Measurements from ENCODE around the gene CALHM5. TPM values are rescaled to one million over a fixed set of nuclear protein-coding genes. Genes with fewer than 3 reads are reported as not detected.

The CALHM5 gene
- total RNA-seq = 0.31 TPM

GRCh38 chr6:116511424-116512110 lies at the start of gene CALHM5:
Gene CALHM5, plus strand, starts transcription at chr6:116511639. Its CDS starts 58 bp downstream, at chr6:116511697.

GRCh38 chr6:116545651-116546050 lies 34.2 kb downstream of the CALHM5 start, which contains the start of gene TRAPPC3L:
Gene TRAPPC3L, minus strand, starts transcription at chr6:116545684. Its CDS starts 170 bp downstream, at chr6:116545514.

GRCh38 chr6:116553451-116553850 lies 42.0 kb downstream of the CALHM5 start, which contains the start of gene CALHM4:
Gene CALHM4, plus strand, starts transcription at chr6:116553751. Its CDS starts 43 bp downstream, at chr6:116553794.

GRCh38 chr6:116570856-116571682 lies 59.6 kb downstream of the CALHM5 start, which contains the start of gene RWDD1:
Gene RWDD1, plus strand, starts transcription at chr6:116571504. Its CDS starts 79 bp downstream, at chr6:116571583.

Other genes with a start within 250 kb of the CALHM5 start
- 108 TPM for gene TSPYL1, start 231.7 kb upstream of the CALHM5 start, total RNA-seq
- 38.2 TPM for gene DSE, start 140.7 kb upstream of the CALHM5 start, total RNA-seq
- not detected for gene CALHM6, start 50.3 kb upstream of the CALHM5 start, total RNA-seq
- gene TRAPPC3L, start 34.0 kb downstream of the CALHM5 start, total RNA-seq = not detected
- gene CALHM4, start 42.1 kb downstream of the CALHM5 start, total RNA-seq = not detected
- 29.1 TPM for gene RWDD1, start 59.9 kb downstream of the CALHM5 start, total RNA-seq
- 2.5 TPM for gene RSPH4A, start 104.8 kb downstream of the CALHM5 start, total RNA-seq
- gene ZUP1, start 157.1 kb downstream of the CALHM5 start, total RNA-seq = 33.8 TPM
- gene KPNA5, start 169.6 kb downstream of the CALHM5 start, total RNA-seq = 34.4 TPM